ENCODE results near the gene ZNF17.
"Not testable (repeated sequence)": the region's sequence is repeated elsewhere in the genome, so short reads cannot be mapped to it uniquely, and the experiment has no call there.

The ZNF17 gene

GRCh38 chr19:57366776-57367175 lies 44.2 kb upstream of the ZNF17 start:
- TF ChIP-seq CTCF (conservative IDR thresholded peaks at IDR 0.05; ENCODE audit: low read depth, low read length): no peak
- no peaks in the 10 kb centered on the region for H3K4me1 ChIP-seq (ENCODE audit: low read depth, poor library complexity, severe bottlenecking)
- 0 out of 2 replicates have a peak, but pooled peaks cover 4% of the 10 kb centered on the region for H3K79me2 ChIP-seq (ENCODE audit: insufficient read depth, low read depth)
- H3K27me3 ChIP-seq (ENCODE audit: insufficient read depth, low read depth): no peaks in the 10 kb centered on the region
- no peak overlapping the region for H2AFZ ChIP-seq (ENCODE audit: low read depth)
- no peak overlapping the region for H3K9ac ChIP-seq
- no peak overlapping the region for H3K4me2 ChIP-seq
- H3K27ac ChIP-seq: no peak overlapping the region
- H3K36me3 ChIP-seq (ENCODE audit: insufficient read depth): no peaks in the 10 kb centered on the region
- no peak overlapping the region for H3K4me3 ChIP-seq (IDR thresholded peaks at IDR 0.05; ENCODE audit: insufficient read depth, low read depth, low read length)
- no peaks in the 10 kb centered on the region for H4K20me1 ChIP-seq (ENCODE audit: insufficient read depth)

DNA sequence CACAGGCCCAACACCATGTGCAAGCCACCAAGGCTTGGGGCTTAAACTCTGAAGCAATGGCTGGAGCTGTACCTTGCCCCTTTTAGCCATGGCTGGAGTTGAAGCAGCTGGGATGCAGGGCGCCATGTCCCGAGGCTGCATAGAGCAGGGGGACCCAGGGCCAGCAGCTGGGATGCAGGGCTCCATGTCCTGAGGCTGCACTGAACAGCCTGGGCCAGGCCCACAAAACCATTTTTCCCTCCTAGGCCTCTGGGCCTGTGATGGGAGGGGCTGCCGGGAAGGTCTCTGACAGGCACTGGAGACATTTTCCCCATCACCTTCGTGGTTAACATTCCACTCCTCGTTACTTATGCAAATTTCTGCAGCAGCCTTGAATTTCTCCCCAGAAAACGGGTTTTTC lies 36.8 kb upstream of the ZNF17 start:
- H3K79me2 ChIP-seq (ENCODE audit: insufficient read depth, low read depth): no peaks in the 10 kb centered on the region
- no peak for TF ChIP-seq CTCF (conservative IDR thresholded peaks at IDR 0.05; ENCODE audit: low read depth, low read length)
- no peak overlapping the region for H3K9ac ChIP-seq
- H3K27me3 ChIP-seq (ENCODE audit: insufficient read depth, low read depth): no peaks in the 10 kb centered on the region
- H3K36me3 ChIP-seq (ENCODE audit: insufficient read depth): no peaks in the 10 kb centered on the region
- H3K27ac ChIP-seq: no peak overlapping the region
- no peaks in the 10 kb centered on the region for H4K20me1 ChIP-seq (ENCODE audit: insufficient read depth)
- no peak overlapping the region for H3K4me2 ChIP-seq
- no peak overlapping the region for H3K4me3 ChIP-seq (IDR thresholded peaks at IDR 0.05; ENCODE audit: insufficient read depth, low read depth, low read length)
- H2AFZ ChIP-seq (ENCODE audit: low read depth): no peak overlapping the region
- no peaks in the 10 kb centered on the region for H3K4me1 ChIP-seq (ENCODE audit: low read depth, poor library complexity, severe bottlenecking)

- H3K79me2 ChIP-seq (ENCODE audit: insufficient read depth, low read depth); H3K27me3 ChIP-seq (ENCODE audit: insufficient read depth, low read depth); H3K9ac ChIP-seq; H2AFZ ChIP-seq (ENCODE audit: low read depth); H3K4me2 ChIP-seq; H3K36me3 ChIP-seq (ENCODE audit: insufficient read depth); H3K27ac ChIP-seq; H3K4me1 ChIP-seq (ENCODE audit: low read depth, poor library complexity, severe bottlenecking); H4K20me1 ChIP-seq (ENCODE audit: insufficient read depth); H3K4me3 ChIP-seq (IDR thresholded peaks at IDR 0.05; ENCODE audit: insufficient read depth, low read depth, low read length): not testable (repeated sequence)
Observed at GRCh38 chr19:57374647-57375046, 36.3 kb upstream of the ZNF17 start.

DNA sequence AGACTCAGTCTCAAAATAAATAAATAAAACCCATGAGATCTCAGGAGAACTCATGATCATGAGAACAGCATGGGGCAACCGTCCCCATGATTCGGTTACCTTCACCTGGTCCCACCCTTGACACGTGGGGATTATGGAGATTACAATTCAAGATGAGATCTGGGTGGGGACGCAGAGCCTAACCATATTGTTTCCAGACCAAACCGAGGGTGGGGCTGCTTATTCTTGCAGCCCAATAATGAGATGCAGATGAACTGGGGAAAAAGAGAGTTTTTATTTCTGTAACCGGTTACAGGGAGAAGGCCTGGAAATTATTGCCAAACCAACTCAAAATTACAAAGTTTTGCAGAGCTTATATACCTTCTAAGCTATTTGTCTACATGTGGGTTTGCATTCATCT lies 34.8 kb upstream of the ZNF17 start:
- no peaks in the 10 kb centered on the region for H4K20me1 ChIP-seq (ENCODE audit: insufficient read depth)
- H2AFZ ChIP-seq (ENCODE audit: low read depth): no peak overlapping the region
- no peak overlapping the region for H3K9ac ChIP-seq
- no peaks in the 10 kb centered on the region for H3K79me2 ChIP-seq (ENCODE audit: insufficient read depth, low read depth)
- H3K4me3 ChIP-seq (IDR thresholded peaks at IDR 0.05; ENCODE audit: insufficient read depth, low read depth, low read length): no peak overlapping the region
- no peaks in the 10 kb centered on the region for H3K36me3 ChIP-seq (ENCODE audit: insufficient read depth)
- no peaks in the 10 kb centered on the region for H3K27me3 ChIP-seq (ENCODE audit: insufficient read depth, low read depth)
- no peak overlapping the region for H3K4me2 ChIP-seq
- no peaks in the 10 kb centered on the region for H3K4me1 ChIP-seq (ENCODE audit: low read depth, poor library complexity, severe bottlenecking)
- H3K27ac ChIP-seq: no peak overlapping the region
- no peak for TF ChIP-seq CTCF (conservative IDR thresholded peaks at IDR 0.05; ENCODE audit: low read depth, low read length)

DNA sequence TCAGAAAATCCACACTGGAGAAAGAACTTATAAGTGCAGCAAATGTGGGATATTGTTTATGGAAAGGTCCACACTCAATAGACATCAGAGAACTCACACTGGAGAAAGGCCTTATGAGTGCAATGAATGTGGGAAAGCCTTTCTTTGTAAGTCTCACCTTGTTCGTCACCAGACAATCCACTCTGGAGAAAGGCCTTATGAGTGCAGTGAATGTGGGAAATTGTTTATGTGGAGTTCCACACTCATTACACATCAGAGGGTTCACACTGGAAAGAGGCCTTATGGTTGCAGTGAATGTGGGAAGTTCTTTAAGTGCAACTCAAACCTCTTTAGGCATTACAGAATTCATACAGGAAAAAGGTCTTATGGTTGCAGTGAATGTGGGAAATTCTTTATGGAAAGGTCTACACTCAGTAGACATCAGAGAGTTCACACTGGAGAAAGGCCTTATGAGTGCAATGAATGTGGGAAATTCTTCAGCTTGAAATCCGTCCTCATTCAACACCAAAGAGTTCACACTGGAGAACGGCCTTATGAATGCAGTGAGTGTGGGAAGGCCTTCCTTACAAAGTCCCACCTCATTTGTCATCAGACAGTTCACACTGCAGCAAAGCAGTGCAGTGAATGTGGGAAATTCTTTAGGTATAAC lies 33.3 kb upstream of the ZNF17 start:
- no peak overlapping the region for H3K4me2 ChIP-seq
- H2AFZ ChIP-seq (ENCODE audit: low read depth): no peak overlapping the region
- H3K27ac ChIP-seq: no peak overlapping the region
- H3K9ac ChIP-seq: no peak overlapping the region
- no peaks in the 10 kb centered on the region for H3K27me3 ChIP-seq (ENCODE audit: insufficient read depth, low read depth)
- no peaks in the 10 kb centered on the region for H4K20me1 ChIP-seq (ENCODE audit: insufficient read depth)
- no peak for TF ChIP-seq CTCF (conservative IDR thresholded peaks at IDR 0.05; ENCODE audit: low read depth, low read length)
- no peaks in the 10 kb centered on the region for H3K79me2 ChIP-seq (ENCODE audit: insufficient read depth, low read depth)
- H3K4me3 ChIP-seq (IDR thresholded peaks at IDR 0.05; ENCODE audit: insufficient read depth, low read depth, low read length): no peak overlapping the region
- H3K36me3 ChIP-seq (ENCODE audit: insufficient read depth): no peaks in the 10 kb centered on the region
- no peaks in the 10 kb centered on the region for H3K4me1 ChIP-seq (ENCODE audit: low read depth, poor library complexity, severe bottlenecking)

Data from KMS-11 (cell line).